Measurements from ENCODE around the gene RBMS1.

RBMS1 gene

GRCh38 chr2:160389875-160390274 lies 103.7 kb downstream of the RBMS1 start:
- Histone ChIP-seq H3K27ac (ENCODE audit: low read depth, low read length) (no peak overlapping the region), H3K27me3 (ENCODE audit: control insufficient read depth, low read length) (no peaks in the 10 kb centered on the region), H3K4me3 (ENCODE audit: low read length) (no peak overlapping the region), H3K4me1 (ENCODE audit: control insufficient read depth, low read length) (peaks cover 18% of the 10 kb centered on the region), H4K20me1 (ENCODE audit: control insufficient read depth, insufficient read depth, low read depth, low read length) (peaks cover 4% of the 10 kb centered on the region; the same call in 1 of the 2 replicates), H3K79me2 (ENCODE audit: control insufficient read depth, low read length) (no peaks in the 10 kb centered on the region), H3K9me3 (ENCODE audit: control insufficient read depth, insufficient read depth, low read length) (no peaks in the 10 kb centered on the region), H3F3A (ENCODE audit: control insufficient read depth, insufficient read depth) (no peaks in the 10 kb centered on the region), H3K36me3 (ENCODE audit: control insufficient read depth, low read length) (no peaks in the 10 kb centered on the region), H3K4me2 (ENCODE audit: low read length) (no peak overlapping the region), H3K9me2 (replicated peaks; ENCODE audit: control insufficient read depth, low read length) (no peaks in the 10 kb centered on the region)
- TF ChIP-seq EZH2phosphoT487 (IDR thresholded peaks at IDR 0.05; ENCODE audit: borderline replicate concordance, low read length) = no peak
- no peak for TF ChIP-seq CTCF (IDR thresholded peaks at IDR 0.05; ENCODE audit: low read depth, low read length, poor library complexity, severe bottlenecking)

DNA sequence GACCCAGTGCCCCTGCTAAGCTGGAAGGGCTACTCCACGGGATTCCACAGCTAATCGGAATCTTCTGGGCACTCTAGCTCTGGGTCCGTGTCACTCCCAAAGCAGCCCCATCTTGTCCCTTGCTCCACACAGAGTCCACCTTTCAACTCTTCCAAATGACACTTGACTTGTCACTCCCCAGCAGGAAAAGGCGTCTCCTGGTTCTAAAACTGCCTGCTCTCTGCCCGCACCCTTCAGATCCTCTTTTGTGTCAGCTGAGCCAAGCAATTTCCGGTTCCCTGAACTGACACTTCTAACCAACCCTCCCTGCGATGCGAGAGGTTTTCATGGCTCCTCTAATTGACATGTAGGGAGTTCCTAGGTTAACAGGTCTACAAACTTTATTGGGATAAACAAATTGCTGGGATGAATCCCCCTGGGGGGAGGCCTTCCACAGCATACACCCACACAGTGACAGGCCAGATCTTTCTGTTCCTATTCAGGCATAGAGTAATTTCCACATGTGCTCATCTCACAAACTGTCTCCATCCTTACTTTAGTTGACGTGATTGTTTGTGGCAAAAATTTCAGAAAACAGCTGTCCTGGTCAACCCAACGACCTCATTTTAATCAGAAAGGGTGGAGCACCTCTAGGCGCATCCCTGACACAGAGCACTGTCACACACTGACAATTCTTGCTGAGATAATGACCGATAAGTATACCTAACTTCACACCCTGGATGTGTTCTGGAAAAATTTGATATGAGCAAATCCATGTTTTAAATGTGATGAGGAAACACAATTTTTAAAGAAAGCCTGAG lies 104.9 kb downstream of the RBMS1 start:
- Histone ChIP-seq H3K79me2 (ENCODE audit: control insufficient read depth, low read length) (no peaks in the 10 kb centered on the region), H3K4me1 (ENCODE audit: control insufficient read depth, low read length) (peaks cover 6% of the 10 kb centered on the region), H4K20me1 (ENCODE audit: control insufficient read depth, insufficient read depth, low read depth, low read length) (0 out of 2 replicates have a peak, but pooled peaks cover under 1% of the 10 kb centered on the region), H3K27ac (ENCODE audit: low read depth, low read length) (no peak overlapping the region), H3K9me3 (ENCODE audit: control insufficient read depth, insufficient read depth, low read length) (no peaks in the 10 kb centered on the region), H3F3A (ENCODE audit: control insufficient read depth, insufficient read depth) (no peaks in the 10 kb centered on the region), H3K36me3 (ENCODE audit: control insufficient read depth, low read length) (no peaks in the 10 kb centered on the region), H3K4me2 (ENCODE audit: low read length) (no peak overlapping the region), H3K9me2 (replicated peaks; ENCODE audit: control insufficient read depth, low read length) (no peaks in the 10 kb centered on the region), H3K27me3 (ENCODE audit: control insufficient read depth, low read length) (no peaks in the 10 kb centered on the region), H3K4me3 (ENCODE audit: low read length) (no peak overlapping the region)
- TF ChIP-seq EZH2phosphoT487 (IDR thresholded peaks at IDR 0.05; ENCODE audit: borderline replicate concordance, low read length) (no peak), CTCF (IDR thresholded peaks at IDR 0.05; ENCODE audit: low read depth, low read length, poor library complexity, severe bottlenecking) (no peak)

GRCh38 chr2:160387558-160388262 lies 105.9 kb downstream of the RBMS1 start:
- no peak for TF ChIP-seq CTCF (IDR thresholded peaks at IDR 0.05; ENCODE audit: low read depth, low read length, poor library complexity, severe bottlenecking)
- no peak for TF ChIP-seq EZH2phosphoT487 (IDR thresholded peaks at IDR 0.05; ENCODE audit: borderline replicate concordance, low read length)
- Histone ChIP-seq H3K4me3 (ENCODE audit: low read length) (no peak overlapping the region), H3K79me2 (ENCODE audit: control insufficient read depth, low read length) (no peaks in the 10 kb centered on the region)

More at GRCh38 chr2:160387558-160388262, 105.9 kb downstream of the RBMS1 start:
- H3K9me2 ChIP-seq (replicated peaks; ENCODE audit: control insufficient read depth, low read length) = no peaks in the 10 kb centered on the region
- H3K27me3 ChIP-seq (ENCODE audit: control insufficient read depth, low read length) = no peaks in the 10 kb centered on the region
- no peaks in the 10 kb centered on the region for H3K9me3 ChIP-seq (ENCODE audit: control insufficient read depth, insufficient read depth, low read length)
- no peak overlapping the region for H3K27ac ChIP-seq (ENCODE audit: low read depth, low read length)
- no peak overlapping the region for H3K4me2 ChIP-seq (ENCODE audit: low read length)
- H3F3A ChIP-seq (ENCODE audit: control insufficient read depth, insufficient read depth) = no peaks in the 10 kb centered on the region
- H3K36me3 ChIP-seq (ENCODE audit: control insufficient read depth, low read length) = no peaks in the 10 kb centered on the region
- H3K4me1 ChIP-seq (ENCODE audit: control insufficient read depth, low read length) = peaks cover 5% of the 10 kb centered on the region; the same call in 1 of the 2 replicates
- H4K20me1 ChIP-seq (ENCODE audit: control insufficient read depth, insufficient read depth, low read depth, low read length) = no peaks in the 10 kb centered on the region

Data from DOHH2 (cell line).